ENCODE data around the gene DDX31.
"Not testable (repeated sequence)": the region's sequence is repeated elsewhere in the genome, so short reads cannot be mapped to it uniquely, and the experiment has no call there.

DDX31 gene

GRCh38 chr9:132669698-132670456 lies at the start of gene DDX31:
TSS of gene DDX31 (minus strand) at chr9:132669983. CDS start at chr9:132669934, 49 bp downstream.
- in situ Hi-C loops (cut with HindIII; ENCODE audit: low sequenced_read_pairs) = loop anchor here (5.0 to 10.0 kb wide), 2 partner anchors 73 to 185 kb away; no protein-coding TSS in a partner anchor

GRCh38 chr9:132718381-132718928 lies 48.7 kb upstream of the DDX31 start:
- in situ Hi-C loops (cut with HindIII; ENCODE audit: low sequenced_read_pairs) = not testable (repeated sequence)

DNA sequence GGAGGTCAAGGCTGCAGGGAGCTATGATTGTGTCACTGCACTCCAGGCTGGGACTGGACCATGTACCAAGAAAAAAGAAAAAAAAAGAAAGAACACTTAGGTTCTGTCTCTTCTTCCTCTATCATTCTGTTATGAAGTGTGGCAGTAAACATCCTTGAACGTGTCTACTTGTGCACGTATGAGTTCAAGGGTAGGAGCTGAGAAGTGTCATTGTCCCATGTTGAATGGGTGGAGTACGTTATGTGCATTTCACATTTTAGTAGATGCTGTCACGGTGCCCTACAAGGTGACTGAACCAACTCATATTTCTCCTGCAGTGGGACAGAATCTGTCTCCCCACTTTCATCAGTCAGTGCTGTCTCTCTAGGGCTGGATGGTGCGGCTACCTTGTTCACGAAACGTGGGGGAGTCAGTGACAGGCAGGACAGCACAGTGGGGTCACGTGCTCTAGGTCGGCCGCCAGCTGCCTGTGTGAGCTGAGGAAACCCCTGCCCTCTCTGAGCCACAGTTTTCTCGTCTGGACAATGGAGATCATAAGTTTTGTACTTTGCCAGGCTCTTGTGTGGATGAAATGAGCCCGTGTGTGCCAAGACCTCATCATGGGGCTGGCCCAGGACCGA lies 47.7 kb upstream of the DDX31 start:
- in situ Hi-C loops (cut with HindIII; ENCODE audit: low sequenced_read_pairs) = no loop called here

DNA sequence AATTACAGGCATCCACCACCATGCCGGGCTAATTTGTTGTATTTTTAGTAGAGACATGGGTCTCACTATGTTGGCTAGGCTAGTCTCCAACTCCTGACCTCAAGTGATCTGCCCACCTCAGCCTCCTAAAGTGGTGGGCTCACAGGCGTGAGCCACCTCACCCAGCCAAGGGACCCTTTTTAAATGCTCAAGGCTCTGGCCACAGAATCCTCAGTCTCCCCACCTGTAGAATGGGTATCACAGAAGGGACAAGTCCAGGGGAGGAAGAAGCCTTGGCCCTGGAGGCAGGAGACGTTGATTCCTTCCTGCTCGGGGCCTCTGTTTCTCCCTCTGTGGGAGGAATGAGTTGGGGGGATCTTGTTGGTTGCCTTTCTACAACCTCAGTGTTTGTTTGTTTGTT lies 46.2 kb upstream of the DDX31 start:
- in situ Hi-C loops (cut with HindIII; ENCODE audit: low sequenced_read_pairs) = no loop called here

GRCh38 chr9:132712753-132713152 lies 43.0 kb upstream of the DDX31 start:
- in situ Hi-C loops (cut with HindIII; ENCODE audit: low sequenced_read_pairs) = no loop called here

DNA sequence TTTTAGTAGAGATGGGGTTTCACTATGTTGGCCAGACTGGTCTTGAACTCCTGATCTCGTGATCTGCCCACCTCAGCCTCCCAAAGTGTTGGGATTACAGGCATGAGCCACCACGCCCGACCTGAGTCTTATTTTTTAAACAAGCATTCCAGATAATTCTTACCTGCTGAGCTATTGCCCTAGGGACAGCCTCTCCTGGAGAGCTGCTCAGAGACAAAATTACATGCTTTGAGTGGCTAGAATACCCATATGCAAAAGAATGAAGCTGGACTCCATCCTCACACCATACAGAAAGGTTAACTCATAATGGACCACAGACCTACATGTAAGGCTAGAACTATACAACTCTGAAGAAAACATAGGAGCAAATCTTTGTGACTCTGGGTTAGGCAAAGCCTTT lies 42.1 kb upstream of the DDX31 start:
- in situ Hi-C loops (cut with HindIII; ENCODE audit: low sequenced_read_pairs) = no loop called here

- in situ Hi-C loops (cut with HindIII; ENCODE audit: low sequenced_read_pairs) = not testable (repeated sequence)
Measured at GRCh38 chr9:132711152-132711551, 41.4 kb upstream of the DDX31 start.

- in situ Hi-C loops (cut with HindIII; ENCODE audit: low sequenced_read_pairs) = no loop called here
Measured at GRCh38 chr9:132710333-132710732, 40.5 kb upstream of the DDX31 start.

DNA sequence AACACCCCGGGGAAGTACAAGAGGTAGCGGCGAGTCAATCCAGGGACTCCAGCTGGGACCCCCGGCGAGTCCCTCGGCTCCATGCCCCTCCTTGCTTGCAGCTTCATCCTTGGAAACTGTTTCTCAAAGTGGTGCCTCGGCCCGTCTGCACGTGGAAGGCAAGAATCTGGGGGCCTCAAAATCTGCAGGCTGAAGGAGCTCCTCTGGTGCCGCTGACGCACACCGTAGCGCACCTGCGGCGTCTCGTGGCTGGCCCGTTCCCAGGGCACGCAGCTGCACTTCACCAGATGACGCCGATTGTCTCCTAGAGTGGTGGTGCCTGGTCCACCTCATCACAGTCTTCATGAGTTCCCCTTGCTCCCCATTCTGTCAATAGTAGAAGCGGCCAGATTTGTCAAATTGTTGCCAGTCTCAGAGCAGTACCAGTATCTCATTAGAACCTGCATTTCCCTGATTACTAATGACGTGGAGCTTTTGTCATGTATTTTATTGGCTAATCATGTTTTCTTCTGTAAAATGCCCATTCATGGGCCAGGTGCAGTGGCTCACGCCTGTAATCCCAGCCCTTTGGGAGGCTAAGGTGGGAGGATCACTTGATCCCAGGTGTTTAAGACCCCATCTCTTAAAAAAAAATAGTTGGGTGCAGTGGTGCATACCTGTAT lies 39.1 kb upstream of the DDX31 start:
- in situ Hi-C loops (cut with HindIII; ENCODE audit: low sequenced_read_pairs) = no loop called here

DNA sequence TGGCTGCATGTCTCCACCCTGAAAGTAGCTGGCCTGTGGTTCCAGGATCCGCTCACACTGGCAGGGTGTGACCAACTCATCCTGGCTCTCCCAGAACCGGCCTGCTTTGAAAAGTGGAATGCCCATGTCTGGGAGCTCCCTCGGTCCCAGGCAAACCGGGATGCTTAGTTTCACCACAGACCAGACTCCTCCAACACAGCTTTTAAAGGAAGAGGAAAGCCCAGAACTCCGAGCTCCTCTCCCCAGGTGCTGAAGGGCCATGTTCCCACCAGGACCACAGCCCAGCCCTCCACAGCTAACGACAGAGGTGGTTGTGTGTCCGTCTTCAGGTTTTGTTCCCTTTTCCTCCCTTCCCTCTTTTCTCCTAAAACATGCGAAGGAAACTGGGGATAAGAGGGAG lies 38.5 kb upstream of the DDX31 start:
- in situ Hi-C loops (cut with HindIII; ENCODE audit: low sequenced_read_pairs) = no loop called here

DNA sequence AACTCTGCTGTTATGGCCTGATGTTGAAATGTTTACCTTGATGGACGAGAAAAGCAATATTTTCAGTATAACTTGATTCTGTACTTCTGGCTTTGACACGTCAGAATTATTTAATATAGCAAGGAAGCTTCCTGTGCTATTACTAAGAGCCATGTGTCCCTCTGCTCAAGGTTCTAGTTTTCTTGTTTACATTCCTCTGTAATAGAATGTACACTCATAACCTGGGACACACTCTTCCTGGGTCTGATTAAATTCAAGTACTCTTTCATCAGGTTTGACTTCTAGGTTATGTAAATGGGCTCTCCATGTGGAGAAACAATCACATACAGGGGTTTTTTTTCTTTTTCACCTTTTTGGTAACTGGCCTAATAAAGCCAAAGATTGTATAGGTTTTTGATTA lies 33.6 kb upstream of the DDX31 start:
- in situ Hi-C loops (cut with HindIII; ENCODE audit: low sequenced_read_pairs) = no loop called here

DNA sequence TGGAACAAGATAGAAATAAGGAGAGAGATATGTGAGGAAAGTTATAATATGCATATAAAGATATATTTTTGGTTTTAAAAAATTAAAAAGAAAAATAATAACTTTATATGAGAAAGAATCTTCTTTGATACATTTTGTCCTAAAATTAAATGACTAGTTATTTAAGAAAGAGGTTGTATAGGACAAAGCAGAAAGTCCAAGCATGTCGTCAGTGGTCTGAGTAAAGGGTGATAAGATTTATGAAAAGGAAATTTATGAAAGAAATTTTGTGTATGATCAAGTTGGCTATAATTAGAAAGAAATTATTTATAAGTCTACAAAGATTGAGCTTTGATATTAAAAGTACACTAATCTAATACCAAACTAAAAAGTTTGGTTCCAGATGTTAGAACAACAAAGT lies 32.5 kb upstream of the DDX31 start:
- in situ Hi-C loops (cut with HindIII; ENCODE audit: low sequenced_read_pairs) = no loop called here

- in situ Hi-C loops (cut with HindIII; ENCODE audit: low sequenced_read_pairs) = no loop called here
Measured at GRCh38 chr9:132699956-132700355, 30.2 kb upstream of the DDX31 start.

DNA sequence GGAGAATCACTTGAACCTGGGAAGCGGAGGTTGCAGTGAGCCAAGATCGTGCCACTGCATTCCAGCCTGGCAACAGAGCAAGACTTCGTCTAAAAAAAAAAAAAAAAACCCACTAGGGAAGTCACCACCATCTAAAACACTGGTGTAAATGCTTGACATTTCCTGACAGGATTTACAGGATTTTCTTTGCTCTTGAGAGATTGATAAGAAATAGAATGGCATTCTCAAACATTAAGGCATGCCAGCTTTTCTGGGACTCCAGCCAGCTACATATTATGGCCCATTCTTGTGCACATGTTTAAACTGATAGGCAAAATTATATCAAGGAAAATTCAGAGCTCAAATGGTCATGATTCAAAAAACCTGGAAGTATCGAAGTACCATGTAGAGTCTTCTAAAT lies 29.2 kb upstream of the DDX31 start:
- in situ Hi-C loops (cut with HindIII; ENCODE audit: low sequenced_read_pairs) = no loop called here

DNA sequence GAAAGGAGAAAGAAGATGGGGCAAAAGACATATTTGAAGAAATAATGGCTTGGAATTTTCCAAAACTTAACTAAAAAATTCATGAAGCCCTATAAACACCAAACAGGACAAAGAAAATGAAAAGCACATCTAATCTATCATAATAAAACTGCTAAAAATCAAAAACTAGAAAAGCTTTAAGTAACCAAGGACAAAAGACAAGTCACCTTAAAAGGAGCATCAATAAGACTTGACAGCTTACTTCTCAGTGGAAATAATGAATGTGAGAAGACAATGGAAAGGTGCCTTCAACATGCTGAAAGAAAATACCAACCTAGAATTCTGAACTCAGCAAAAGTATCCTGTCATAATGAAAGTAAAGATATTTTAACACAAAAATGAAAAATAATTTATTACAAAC lies 27.4 kb upstream of the DDX31 start:
- in situ Hi-C loops (cut with HindIII; ENCODE audit: low sequenced_read_pairs) = no loop called here

- in situ Hi-C loops (cut with HindIII; ENCODE audit: low sequenced_read_pairs) = no loop called here
Measured at GRCh38 chr9:132694144-132694543, 24.4 kb upstream of the DDX31 start.

DNA sequence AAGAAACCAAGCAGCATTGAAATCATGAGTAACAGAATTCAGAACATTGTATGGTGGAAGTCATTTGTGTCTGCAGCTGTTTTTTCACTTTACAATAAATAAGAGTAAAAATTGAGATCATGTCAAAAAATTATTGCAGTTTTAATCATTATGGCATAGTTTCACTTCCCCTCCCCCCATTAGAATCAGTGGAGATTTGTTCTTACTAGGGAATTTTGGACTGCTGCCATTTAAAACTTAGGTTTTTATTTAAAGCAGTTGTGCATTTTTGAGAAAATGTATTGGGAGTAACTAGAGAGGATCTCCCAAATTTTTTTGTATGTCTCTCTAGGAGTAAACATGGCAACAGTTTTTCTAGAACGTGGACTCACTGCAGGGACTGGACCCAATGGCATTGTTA lies 20.9 kb upstream of the DDX31 start:
- in situ Hi-C loops (cut with HindIII; ENCODE audit: low sequenced_read_pairs) = no loop called here

DNA sequence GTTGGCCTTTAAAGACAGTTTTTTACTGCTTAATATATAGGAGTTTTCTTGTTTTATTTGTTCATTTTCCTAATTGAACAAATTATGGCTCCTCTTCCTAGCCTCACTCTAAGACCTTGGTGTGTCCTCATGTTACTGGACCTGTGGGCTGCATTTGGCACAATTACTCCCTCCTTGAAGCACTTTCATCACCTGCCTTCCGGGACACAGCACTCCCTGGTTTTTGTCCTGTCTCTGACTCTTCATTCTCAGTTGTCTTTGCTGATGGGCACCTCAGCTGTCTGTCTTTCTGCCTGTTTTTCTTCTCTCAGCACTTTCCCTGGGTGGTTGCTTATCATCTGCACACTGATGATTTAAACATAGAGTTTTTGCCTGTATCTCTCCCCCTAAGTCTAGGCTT lies 14.1 kb upstream of the DDX31 start:
- in situ Hi-C loops (cut with HindIII; ENCODE audit: low sequenced_read_pairs) = no loop called here

DNA sequence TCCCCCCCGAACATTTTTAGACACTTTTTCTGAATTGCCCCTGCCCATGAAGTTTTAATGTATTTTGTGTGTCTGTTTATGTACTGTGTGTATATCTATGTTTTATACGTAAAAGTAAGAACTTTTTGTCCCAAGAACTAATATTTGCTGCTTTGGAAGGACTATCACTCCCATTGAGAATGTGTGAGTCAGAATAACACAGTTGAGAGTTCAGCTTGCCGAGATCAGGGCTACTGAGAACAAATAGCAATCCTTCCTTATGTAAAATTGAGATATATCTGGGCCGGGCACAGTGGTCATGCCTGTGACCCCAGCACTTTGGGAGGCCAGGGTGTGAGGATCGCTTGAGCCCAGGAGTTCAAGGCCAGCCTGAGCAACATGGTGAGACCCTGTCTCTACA lies 11.8 kb upstream of the DDX31 start:
- in situ Hi-C loops (cut with HindIII; ENCODE audit: low sequenced_read_pairs) = no loop called here

- in situ Hi-C loops (cut with HindIII; ENCODE audit: low sequenced_read_pairs) = loop anchor here (5.0 kb wide), 1 partner anchor 77 kb away; no protein-coding TSS in a partner anchor
Measured at GRCh38 chr9:132679946-132680625, 10.3 kb upstream of the DDX31 start.

GRCh38 chr9:132677976-132678375 lies 8.2 kb upstream of the DDX31 start:
- in situ Hi-C loops (cut with HindIII; ENCODE audit: low sequenced_read_pairs) = loop anchor here (5.0 kb wide), 1 partner anchor 79 kb away; no protein-coding TSS in a partner anchor

All from endothelial cell of hepatic sinusoid (primary cell).